Coronary artery (tissue), 2 donors: ENCODE results near the gene DRD3.

Experiments used
- DNase-seq: peaks from one replicate; pipeline ENCODE4 v3.0.0-alpha.2; 2017; ENCODE audit warnings: low spot score
- H3K27ac ChIP-seq, 2 donors: fragments of 200-600 bp; sonication (generic); one replicate each; pipeline ENCODE4 v1.5.1; 2016 to 2019
- H3K4me3 ChIP-seq: fragments of 200-600 bp; sonication (generic); 2 replicates; pipeline ENCODE4 v1.5.1; 2016; ENCODE audit warnings: mild to moderate bottlenecking, moderate library complexity
- TF ChIP-seq, protein P1 (sequence below): fragments of 200-600 bp; sonication (generic); IDR thresholded peaks from one replicate; pipeline ENCODE4 v1.5.1; 2019; ENCODE audit warnings: antibody characterized with exemption

Gene DRD3

DNA sequence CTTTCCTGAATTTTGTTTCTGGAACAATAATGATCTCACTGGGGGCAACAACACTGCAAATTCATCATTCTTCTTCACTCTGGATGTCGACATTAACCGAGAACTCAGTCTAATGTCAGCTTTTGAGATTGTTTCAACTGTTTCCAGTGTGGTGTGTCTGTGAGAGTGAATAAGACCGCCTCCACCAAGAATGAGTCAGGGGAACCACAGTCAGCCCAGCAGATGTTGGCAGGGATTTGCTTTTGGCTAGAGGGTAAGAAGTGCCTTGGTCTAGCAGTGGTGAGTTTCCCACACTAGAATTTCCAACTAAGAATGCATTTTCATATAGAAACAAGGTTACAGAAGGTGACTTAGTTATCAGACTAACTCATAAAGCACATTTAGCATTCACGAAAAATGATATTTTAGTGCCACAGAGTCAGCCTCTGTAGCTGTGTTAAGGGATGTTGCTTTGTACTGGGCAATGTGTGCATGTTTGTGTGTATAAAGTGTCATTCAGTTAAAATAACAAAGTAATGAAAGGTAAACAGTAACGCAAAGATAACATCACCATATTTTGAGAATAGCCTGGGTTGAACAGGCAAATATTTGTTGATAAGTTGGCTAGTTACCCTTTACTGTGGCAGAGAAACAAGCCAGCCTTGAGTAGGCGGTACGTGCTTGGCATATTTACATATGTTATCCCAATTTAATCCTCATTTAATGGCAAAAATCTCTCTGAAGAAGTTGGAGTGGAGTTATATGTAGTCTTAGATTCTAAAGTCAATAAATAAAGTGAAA, 33.8 kb downstream of the DRD3 start:
- H3K27ac ChIP-seq, result peak overlapping the region; percentile 42 to 66
- DNase-seq, result no peak
- H3K4me3 ChIP-seq, result no peak overlapping the region
- TF ChIP-seq, protein P1, sequence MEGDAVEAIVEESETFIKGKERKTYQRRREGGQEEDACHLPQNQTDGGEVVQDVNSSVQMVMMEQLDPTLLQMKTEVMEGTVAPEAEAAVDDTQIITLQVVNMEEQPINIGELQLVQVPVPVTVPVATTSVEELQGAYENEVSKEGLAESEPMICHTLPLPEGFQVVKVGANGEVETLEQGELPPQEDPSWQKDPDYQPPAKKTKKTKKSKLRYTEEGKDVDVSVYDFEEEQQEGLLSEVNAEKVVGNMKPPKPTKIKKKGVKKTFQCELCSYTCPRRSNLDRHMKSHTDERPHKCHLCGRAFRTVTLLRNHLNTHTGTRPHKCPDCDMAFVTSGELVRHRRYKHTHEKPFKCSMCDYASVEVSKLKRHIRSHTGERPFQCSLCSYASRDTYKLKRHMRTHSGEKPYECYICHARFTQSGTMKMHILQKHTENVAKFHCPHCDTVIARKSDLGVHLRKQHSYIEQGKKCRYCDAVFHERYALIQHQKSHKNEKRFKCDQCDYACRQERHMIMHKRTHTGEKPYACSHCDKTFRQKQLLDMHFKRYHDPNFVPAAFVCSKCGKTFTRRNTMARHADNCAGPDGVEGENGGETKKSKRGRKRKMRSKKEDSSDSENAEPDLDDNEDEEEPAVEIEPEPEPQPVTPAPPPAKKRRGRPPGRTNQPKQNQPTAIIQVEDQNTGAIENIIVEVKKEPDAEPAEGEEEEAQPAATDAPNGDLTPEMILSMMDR, result no peak

DNA sequence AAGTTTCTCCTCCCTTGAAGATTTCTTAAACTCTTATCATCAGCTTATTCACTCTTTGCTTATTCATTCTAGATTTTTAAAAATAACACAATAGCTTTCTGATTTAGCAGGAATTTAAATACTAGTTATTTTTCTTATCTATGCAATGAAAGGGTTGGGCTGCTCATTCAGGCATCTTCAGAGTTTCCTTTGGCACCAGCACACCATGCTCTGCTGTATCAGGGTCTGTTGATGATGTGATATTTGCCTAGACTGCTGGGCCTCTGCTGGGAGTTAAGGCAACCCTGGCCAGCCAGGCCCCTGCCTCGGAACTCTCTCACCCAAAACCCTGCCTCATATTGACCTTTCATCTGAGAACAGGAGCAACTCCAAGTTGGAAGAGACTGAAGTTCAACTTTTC, 35.0 kb downstream of the DRD3 start:
- no peak overlapping the region for H3K4me3 ChIP-seq
- TF ChIP-seq, protein P1, result no peak
- peak overlapping the region; percentile 40 to 42 for H3K27ac ChIP-seq
- no peak for DNase-seq

DNA sequence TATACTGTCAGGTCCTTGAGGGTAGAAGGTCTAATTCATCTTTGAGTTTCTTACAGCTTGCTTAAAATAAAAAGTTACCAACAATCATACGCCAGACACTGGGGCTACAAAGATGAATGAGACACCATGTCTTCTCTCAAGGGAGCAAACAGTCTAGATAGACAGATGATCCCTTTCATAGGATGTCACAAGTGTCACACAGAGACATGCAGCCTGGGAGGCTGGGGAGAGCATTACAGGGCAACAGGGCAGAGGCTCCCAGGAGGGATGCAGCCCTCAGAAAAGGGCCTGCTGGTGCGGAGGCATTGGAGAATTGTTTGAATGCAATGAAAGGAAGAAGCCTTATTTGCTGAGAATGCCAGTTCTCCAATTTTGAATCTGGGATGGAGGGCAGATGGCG, 39.0 kb downstream of the DRD3 start:
- no peak overlapping the region for H3K4me3 ChIP-seq
- TF ChIP-seq, protein P1, result no peak
- H3K27ac ChIP-seq, result no peak overlapping the region
- no peak for DNase-seq

DNA sequence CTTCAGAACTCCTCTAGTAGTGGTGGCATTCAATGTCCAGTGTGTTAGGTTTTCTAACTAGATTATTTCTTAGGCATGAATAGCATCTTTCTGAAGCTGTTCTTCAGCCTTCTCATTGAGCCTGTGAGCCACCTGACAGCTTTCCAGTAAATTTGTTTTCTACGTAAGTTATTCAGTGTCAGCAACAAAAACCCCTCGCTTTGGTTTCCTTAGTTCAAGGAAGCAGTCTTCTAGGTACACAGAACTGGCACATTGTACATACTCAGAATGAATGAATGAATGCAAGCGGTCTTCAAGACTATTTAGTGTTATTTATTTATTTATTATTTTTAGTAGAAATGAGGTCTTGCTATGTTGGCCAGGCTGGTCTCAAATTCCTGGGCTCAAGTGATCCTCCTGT, 44.9 kb downstream of the DRD3 start:
- DNase-seq, result no peak
- H3K27ac ChIP-seq, result no peak overlapping the region
- no peak overlapping the region for H3K4me3 ChIP-seq
- TF ChIP-seq, protein P1, result no peak

DNA sequence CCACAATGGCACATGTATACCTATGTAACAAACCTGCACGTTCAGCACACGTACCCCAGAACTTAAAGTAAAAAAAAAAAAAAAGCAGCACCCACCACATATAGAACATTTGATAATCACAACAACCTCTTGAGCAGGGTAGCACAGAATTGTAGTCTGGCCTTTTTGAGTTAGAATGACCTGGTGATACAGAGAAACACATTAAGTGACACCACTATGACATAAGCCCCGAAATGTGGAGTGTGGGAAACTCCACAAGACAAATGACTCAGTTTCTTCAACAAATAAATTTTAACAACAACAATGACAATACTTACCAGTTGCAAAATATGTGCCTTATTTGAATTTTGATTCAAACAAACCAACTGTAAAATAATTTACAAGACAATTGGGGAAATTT, 46.4 kb downstream of the DRD3 start:
- no peak for DNase-seq
- H3K4me3 ChIP-seq, result no peak overlapping the region
- no peak overlapping the region for H3K27ac ChIP-seq
- TF ChIP-seq, protein P1, result no peak

DNA sequence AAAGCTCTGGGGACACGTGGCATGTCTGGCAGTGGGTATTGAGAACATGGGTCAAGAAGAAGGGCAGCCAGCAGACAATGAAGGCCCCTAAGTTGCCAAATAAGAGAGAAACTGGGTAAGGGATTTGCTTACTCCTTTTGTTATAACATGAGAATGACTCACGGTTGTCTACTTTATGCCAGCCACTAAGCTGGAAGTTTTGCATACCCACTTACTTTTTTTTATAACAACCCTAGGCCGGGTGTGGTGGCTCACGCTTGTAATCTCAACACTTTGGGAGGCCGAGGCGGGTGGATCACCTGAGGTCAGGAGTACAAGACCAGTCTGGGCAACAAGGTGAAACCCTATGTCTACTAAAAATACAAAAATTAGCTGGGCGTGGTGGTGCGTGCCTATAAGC, 50.0 kb downstream of the DRD3 start:
- no peak overlapping the region for H3K27ac ChIP-seq
- DNase-seq, result no peak
- TF ChIP-seq, protein P1, result no peak
- H3K4me3 ChIP-seq, result no peak overlapping the region

DNA sequence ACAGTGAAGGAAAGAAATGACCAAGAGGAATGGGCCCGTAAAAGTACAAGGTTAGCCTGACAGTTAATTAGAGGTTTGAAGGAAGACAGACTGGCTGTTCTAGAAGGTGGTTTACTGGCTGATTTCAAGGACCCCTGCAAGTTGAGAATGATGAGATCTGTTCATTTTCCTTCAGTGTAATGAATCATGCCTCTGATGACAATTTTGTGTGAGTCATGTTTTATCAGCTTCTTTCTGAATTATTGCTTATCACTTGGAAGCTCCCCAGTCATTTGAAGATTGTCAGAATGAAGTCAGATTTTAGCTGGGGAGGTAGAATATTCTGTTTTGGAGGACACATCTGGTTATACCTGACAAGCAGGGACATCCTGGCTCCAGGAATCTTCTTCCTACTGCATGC, 50.6 kb downstream of the DRD3 start:
- TF ChIP-seq, protein P1, result no peak
- no peak overlapping the region for H3K27ac ChIP-seq
- H3K4me3 ChIP-seq, result no peak overlapping the region
- no peak for DNase-seq
